Neural progenitor cell (in vitro differentiated cells): ENCODE measurements around the gene CFAP58.

Experiments
- EZH2 ChIP-seq: fragments of 200-600 bp; sonication (generic); IDR thresholded peaks from 2 replicates; pipeline ENCODE4 v1.6.1; 2017; ENCODE audit warnings: antibody characterized with exemption, mild to moderate bottlenecking, moderate library complexity
- TF ChIP-seq, protein P1 (sequence below): fragments of 200-600 bp; sonication (generic); IDR thresholded peaks from 2 replicates; pipeline ENCODE4 v1.5.1; 2017; ENCODE audit warnings: antibody characterized with exemption, mild to moderate bottlenecking

DNA sequence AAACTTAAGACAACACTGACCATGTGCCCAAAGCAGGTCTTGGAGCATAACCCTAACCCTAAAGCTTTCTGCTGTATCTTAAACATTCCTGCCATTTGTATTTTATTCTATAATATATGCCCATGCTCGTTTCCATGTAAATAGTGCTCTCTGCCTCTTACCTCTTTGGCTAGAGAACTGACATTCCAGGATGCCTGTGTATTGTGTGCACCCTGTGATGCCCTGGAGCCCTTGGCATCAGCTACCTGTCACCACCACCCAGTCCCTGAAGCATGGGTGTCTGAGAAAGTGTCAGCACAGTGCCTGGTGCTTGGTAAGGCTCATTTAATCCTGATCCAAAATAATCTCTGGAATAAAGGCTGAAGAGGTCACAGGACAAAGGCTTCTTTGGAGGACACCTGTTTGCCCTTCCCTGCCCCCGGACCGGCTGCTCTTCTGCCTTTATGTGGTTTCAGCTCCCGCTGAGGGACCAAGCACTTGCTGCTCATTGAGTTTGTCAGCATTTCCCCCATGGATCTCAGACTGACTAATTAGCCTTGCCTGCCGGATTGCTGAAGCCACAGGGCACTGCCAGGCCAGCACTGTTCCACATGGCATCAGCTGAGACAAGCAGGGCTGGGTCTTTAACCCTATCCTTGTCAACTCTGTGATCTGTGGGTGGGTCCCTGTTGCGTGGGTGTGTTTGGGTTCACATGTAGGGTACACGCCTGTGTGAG is 148.4 kb downstream of the CFAP58 start:
- TF ChIP-seq, protein P1, sequence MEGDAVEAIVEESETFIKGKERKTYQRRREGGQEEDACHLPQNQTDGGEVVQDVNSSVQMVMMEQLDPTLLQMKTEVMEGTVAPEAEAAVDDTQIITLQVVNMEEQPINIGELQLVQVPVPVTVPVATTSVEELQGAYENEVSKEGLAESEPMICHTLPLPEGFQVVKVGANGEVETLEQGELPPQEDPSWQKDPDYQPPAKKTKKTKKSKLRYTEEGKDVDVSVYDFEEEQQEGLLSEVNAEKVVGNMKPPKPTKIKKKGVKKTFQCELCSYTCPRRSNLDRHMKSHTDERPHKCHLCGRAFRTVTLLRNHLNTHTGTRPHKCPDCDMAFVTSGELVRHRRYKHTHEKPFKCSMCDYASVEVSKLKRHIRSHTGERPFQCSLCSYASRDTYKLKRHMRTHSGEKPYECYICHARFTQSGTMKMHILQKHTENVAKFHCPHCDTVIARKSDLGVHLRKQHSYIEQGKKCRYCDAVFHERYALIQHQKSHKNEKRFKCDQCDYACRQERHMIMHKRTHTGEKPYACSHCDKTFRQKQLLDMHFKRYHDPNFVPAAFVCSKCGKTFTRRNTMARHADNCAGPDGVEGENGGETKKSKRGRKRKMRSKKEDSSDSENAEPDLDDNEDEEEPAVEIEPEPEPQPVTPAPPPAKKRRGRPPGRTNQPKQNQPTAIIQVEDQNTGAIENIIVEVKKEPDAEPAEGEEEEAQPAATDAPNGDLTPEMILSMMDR: no peak
- TF ChIP-seq EZH2: no peak
